ENCODE results near the gene AZIN2. TPM values are rescaled to one million over a fixed set of nuclear protein-coding genes. Genes with fewer than 3 reads are reported as not detected.
"Not testable (repeated sequence)": the region's sequence is repeated elsewhere in the genome, so short reads cannot be mapped to it uniquely, and the experiment has no call there.

Gene AZIN2
- total RNA-seq, result 11.8 TPM

GRCh38 chr1:33080885-33081553, at the start of gene AZIN2:
AZIN2 (plus strand) TSS chr1:33081153; CDS start chr1:33082250, 1,097 bp downstream.
- DNase-seq (ENCODE audit: low spot score in 2 of 2), result peak; percentile 90 to 96
- no peak for FAIRE-seq

DNA sequence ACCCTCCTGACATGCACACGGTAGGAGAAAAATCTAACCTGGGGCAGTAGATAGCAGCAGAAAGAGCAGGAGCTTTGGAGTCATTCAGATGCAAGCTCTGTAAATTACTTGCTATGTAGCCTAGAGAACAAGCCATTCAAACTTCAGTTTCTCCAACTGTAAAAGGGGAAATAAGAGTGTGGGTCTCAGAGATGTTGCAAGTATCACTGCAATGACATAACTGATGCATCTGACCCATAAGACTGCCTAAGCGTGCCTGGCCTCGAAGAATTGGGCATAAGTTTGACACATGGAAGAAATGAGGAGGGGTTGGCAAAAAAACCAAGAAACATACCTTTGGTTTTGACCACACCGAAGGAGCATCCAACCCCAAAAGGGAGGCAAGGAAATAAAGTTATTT, 49.4 kb upstream of the AZIN2 start:
- DNase-seq (ENCODE audit: low spot score in 2 of 2) (no peak), FAIRE-seq (no peak)

GRCh38 chr1:33032126-33032869, 48.7 kb upstream of the AZIN2 start:
- FAIRE-seq, result no peak
- no peak for DNase-seq (ENCODE audit: low spot score in 2 of 2)

DNA sequence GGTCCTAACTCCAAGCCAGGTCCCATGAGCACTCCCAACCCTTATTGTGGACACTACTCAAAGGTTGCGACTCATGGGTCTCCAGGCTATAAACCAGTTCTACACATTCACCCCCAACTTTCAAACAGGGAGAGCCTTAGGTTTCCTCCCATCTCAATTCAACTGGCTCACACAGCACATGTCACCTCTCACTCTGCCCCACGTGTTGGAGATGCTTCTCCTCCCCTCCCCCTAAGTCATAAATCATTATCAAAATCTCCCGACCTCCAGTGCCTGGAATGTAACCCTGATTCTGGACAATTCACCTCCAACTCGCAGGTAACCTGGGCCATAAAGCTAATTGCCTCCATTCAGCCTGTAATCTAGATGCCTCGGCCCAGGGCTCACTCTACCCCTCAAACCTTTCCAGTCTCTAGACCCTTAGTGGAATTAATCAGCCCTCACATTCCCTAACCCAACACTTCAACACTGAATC, 44.9 kb upstream of the AZIN2 start:
- FAIRE-seq (no peak), DNase-seq (ENCODE audit: low spot score in 2 of 2) (no peak)

DNA sequence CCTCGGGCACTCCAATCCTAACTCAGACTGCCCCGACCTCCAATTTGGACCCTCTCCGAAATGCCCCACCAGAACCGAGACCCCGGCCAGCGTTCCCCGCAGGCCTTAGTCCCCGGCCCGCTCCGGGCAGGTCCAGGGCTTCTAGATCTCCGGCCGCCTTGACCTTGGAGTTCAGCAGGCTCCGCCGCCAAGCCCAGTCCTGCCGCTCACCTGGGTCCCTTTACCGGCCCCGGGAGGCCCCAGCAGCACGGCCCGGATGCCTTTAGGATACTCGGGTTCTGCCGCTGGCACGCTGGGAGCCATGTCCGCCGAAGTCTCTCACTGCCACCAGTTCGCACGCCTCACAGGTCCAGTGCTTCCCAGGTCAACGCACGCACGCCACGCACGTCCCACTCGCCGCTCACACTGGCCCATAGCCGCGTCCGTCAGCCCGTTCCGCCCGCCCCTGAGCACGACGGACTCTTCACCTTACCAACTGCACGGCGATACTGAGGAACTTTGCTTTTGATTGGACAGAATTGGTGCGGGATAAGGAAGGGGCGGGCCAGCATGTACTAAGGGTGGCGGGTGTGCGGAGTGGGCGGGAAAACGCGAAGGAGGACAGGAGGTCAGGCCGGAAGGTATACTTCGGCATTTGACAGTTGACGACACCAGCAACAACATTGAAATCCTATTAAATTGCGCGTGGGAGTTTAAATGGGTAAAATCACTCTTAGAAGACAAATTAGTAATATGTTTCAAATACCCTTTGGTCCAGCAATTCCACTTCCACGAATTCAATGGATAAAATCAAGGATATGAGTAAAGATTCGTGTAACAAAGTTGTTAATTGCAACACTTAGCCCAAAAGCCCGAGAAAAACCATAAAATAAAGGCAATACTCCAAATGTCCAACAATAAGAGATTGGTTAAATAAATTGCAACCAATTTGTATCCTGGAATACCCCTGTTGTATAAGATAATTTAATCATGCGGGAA, 44.1 kb upstream of the AZIN2 start, which contains the start of gene AK2:
Gene AK2 (minus strand): TSS at position 358 of the 978 bp plus-strand sequence. CDS start 55 bp downstream, at position 303.
- DNase-seq (ENCODE audit: low spot score in 2 of 2) (peak; percentile 87 to 97), FAIRE-seq (peak; percentile 83)

DNA sequence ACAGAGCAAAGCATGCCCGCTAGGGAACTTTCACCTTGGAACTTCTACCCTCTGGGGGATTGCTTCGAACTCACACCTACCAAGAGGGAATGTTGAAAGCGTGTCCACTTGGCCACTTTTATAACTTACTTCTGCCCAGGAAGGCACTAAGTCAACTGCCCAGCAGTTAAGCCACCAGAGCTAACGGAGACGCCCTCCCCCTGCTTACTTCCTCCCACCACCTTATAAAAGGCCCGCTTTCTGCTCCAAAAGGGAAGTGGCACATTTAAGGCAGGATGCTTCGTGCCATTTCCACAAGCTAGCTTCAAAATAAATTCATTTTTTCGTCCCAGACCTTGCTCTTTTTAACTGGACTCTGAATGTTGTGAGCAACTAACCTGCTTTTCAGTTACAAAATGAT, 41.1 kb upstream of the AZIN2 start:
- no peak for FAIRE-seq
- DNase-seq (ENCODE audit: low spot score in 2 of 2), result no peak

GRCh38 chr1:33041026-33041425, 39.9 kb upstream of the AZIN2 start:
- no peak for DNase-seq (ENCODE audit: low spot score in 2 of 2)
- FAIRE-seq, result no peak

DNA sequence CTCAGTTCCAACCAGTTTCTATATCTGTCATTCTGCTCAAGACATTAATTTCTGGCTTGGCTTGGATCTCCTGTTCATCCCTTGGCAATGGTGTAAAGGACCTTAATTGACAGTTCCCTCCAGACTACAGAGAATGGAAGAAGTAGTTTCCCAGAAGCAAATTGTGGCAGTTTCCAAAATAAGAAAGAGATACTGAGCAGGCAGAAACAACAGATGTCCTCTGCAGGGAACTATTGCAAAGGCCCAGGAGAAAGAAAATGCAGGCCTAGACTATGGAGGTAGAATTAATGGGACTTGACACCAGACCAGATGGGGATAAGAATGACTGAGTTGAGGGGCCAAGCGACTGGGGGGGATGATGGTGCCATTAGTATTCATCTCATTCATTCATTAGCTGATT, 38.1 kb upstream of the AZIN2 start:
- DNase-seq (ENCODE audit: low spot score in 2 of 2) (no peak), FAIRE-seq (no peak)

DNA sequence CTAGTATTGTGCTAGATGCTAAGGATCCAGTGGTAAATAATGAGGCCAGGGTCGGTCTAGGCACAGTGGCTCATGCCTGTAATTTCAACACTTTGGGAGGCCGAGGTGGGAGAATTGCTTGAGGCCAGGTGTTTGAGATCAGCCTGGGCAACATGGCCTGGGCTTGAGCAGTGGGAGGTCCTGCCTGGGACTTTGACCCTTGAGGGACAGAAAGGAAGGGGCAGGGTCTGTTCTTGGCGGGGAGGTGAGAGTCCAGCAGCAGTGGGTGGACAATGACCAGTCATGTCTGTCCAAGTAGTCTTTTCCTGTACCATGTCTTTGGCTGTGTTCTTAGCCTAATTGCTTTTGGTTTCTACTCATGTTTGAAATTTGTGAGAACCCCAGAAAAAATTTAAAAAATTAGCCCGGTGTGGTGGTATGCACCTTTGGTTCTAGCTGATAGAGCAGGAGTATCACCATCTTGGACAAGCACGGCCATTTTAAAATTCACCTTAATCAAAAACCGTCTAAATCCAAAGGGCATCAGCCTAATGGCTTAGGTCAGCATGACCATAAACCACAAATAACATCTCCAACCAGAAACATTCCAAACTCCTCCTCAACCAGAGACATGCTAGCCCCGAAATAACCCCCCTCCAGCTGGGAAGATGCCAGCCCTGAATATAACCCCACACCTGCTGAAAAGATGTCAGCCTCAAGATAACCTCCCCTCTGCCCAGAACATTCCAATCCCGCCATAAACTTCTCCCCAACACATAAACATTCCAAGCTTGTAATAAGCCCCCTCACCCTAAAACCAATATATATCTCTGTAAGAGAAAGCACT, 37.5 kb upstream of the AZIN2 start:
- FAIRE-seq (no peak), DNase-seq (ENCODE audit: low spot score in 2 of 2) (no peak)

DNA sequence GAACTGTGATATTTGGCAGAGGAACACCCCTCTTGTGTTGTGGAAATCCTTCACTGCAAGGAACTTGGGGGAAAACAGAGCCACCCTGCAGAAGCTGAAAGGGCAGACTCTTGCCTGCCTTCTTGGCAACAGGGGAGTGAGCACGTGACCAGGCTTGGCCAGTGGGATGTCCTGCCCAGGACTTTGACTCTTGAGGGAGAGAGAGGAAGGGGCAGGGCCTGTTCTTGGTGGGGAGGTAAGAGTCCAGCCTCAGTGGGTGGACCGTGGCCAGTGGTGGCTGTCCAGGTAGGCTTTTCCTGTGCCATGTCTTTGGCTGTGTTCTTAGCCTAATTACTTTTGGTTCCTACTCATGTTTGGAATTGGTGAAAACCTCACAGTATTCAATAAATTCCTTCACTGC, 35.7 kb upstream of the AZIN2 start:
- no peak for FAIRE-seq
- no peak for DNase-seq (ENCODE audit: low spot score in 2 of 2)

GRCh38 chr1:33045814-33046213, 35.1 kb upstream of the AZIN2 start:
- no peak for DNase-seq (ENCODE audit: low spot score in 2 of 2)
- no peak for FAIRE-seq

GRCh38 chr1:33046234-33046633, 34.7 kb upstream of the AZIN2 start:
- DNase-seq (ENCODE audit: low spot score in 2 of 2); FAIRE-seq: not testable (repeated sequence)

DNA sequence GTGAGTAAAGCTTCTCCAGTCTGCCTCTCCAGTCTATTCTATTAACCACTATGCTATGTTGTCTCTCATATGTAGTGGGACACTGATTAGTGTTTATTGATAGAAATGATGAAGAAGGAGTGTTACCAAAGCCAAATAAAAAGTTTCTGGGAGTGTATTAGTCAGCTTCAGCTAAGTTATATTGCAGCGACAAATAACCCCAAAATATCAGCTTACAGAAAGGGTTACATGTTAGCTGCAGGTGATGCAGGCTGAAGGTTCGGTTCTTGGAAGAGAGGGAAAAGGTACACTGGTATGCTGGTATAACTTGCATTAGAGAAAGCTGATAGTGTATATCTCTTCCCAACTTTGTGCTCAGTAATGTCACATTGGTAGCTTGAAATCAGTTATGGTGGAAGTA, 33.7 kb upstream of the AZIN2 start:
- FAIRE-seq (no peak), DNase-seq (ENCODE audit: low spot score in 2 of 2) (no peak)

GRCh38 chr1:33047839-33048305, 33.1 kb upstream of the AZIN2 start:
- FAIRE-seq (no peak), DNase-seq (ENCODE audit: low spot score in 2 of 2) (no peak)

DNA sequence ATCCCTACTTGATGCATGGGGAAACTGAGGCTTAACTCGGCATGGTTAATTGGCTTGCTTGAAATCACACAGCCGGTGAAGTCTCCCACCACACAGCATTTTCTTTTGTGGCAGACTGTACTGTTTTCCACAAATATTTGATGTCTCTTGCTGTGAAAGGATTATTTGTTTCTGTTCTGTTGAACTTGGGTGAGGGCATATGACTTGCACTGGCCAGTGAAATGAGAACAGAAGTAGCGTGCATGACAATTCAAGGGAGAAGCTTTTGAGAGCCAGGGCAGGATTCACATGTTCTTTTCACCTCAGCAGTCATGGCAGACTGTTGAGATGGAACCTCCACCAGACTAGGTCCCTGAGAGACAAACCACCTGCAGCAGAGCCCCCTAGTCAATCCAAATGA, 32.5 kb upstream of the AZIN2 start:
- FAIRE-seq (no peak), DNase-seq (ENCODE audit: low spot score in 2 of 2) (no peak)

DNA sequence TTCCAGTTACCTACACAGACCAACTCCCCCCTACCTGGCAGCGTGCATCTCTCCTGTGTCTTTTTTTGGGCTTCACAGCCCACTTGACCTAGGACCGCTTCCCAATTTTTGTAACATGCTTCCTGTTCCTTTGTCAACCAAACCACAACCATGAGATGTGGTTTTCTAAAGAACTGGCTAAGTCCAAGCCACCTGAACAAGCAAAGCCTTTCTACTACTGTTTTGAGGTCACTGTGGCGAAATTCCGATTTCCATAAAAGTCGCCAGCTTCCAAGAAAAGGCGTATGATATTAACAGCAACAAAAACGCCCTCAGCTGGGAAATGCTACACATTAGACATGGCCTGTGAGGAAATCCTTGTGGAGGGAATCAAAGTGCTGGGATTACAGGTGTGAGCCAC, 31.6 kb upstream of the AZIN2 start:
- FAIRE-seq, result no peak
- no peak for DNase-seq (ENCODE audit: low spot score in 2 of 2)

DNA sequence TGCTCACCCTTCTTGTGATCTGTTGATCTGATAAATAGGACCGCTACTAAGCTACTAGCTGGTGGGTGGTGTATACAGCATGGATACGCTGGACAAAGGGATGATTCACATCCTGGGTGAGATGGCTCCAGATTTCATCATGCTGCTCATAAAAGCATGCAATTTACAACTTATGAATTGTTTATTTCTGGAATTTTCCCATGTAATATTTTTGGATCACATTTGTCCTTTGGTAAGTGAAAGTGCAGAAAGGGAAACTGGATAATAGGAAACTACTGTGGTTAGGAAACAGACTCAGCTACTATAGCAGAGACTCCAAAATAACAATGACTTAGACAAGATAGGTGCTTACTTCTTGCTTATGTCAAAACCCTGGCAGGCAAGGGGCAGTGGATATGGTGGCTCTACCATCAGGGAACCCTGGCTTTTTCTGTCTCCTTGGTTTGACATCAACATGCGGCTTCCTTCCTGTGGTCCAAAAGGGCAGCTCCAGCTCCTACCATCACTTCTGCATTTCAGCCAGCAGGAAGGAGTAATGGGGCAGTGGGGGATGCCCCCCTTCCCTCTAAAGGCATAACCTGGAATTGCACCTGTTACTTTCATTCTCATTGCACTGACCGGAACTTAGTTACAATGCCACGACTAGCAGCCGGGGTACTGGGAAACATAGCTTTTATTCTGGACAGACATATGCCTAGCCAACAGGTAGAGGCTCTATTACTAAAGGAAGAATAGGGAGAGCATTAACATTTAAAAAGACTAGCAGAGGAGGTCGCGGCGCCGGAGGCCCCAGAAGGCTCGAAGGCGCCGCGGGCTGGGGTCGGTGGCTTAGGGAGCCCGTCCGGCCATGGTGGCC, 30.5 kb upstream of the AZIN2 start:
- no peak for DNase-seq (ENCODE audit: low spot score in 2 of 2)
- FAIRE-seq, result no peak

DNA sequence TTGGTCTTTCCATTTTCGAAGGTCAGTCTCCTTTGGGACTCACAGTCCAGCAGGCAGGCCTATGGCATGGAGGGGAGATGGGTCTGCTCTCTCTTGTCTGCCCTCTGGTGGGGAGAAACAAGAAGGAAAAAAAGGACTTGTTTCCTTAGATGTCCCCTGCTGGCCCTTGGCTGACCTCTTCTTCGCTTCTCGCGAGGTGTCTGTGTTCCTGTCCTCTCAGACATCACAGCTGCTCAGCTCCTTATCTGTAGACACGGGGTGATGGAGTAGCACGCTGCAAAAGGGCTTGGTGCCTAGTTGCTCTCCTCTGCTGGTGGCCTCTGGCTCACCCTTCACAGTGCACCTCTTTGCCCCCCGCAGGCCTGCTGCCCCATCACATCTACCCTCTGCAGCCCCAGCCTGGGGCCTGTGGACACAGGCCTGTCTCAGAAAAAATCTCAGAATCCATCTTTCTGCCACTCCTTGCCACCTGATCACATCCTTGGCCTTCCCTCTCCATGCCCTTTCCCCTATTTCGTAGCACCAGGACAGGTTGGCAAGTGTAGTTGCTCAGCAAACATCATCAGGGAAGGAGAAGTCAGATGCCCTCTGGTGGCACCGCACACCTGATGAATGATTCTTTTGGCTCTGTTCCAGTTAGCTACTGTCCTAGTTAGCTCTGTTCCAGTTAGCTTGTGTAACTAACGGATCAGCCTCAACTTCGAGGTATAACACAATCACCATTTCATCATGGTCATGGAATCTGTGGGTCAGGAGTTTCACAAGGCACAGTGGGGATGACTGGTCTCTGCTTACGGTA, 25.5 kb upstream of the AZIN2 start:
- DNase-seq (ENCODE audit: low spot score in 2 of 2), result peak; percentile 55 to 70

More for the DNA sequence above, 25.5 kb upstream of the AZIN2 start:
- no peak for FAIRE-seq
